ENCODE results near the gene PTPRA.

GRCh38 chr20:2879146-2879545 is 5.9 kb downstream of the PTPRA start:
- no peak for TF ChIP-seq CTCF (IDR thresholded peaks at IDR 0.05 in 4 of 5, conservative IDR thresholded peaks at IDR 0.05 in 1 of 5)
- TF ChIP-seq POLR2A (IDR thresholded peaks at IDR 0.05) = no peak

All from gastrocnemius medialis (tissue), 4 donors.